A549 (cell line): ENCODE results near the gene PDXK.

ENCODE experiments used
- CTCF ChIP-seq: fragments of >200 bp; sonication (Bioruptor Twin); formaldehyde crosslinking; IDR thresholded peaks from 3 replicates; pipeline ENCODE4 v1.5.1; 2016
- EHMT2 ChIP-seq: fragments of 200-600 bp; sonication (generic); IDR thresholded peaks from 2 replicates; pipeline ENCODE4 v1.6.1; 2016; ENCODE audit warnings: antibody characterized with exemption, low read depth, mild to moderate bottlenecking, moderate library complexity
- FOSL2 ChIP-seq, 2 experiments: fragments of 450-650 bp in 1 of 2; fragments of >200 bp in 1 of 2; sonication (Bioruptor Twin) in 1 of 2; formaldehyde crosslinking; IDR thresholded peaks; 2 replicates each; pipeline versions ENCODE4 v1.5.0 to v1.6.1; 2016 to 2020; ENCODE audit warnings: mild to moderate bottlenecking in 1 of 2, moderate library complexity in 1 of 2
- HDAC2 ChIP-seq: fragments of 200-600 bp; sonication (generic); IDR thresholded peaks from 2 replicates; pipeline ENCODE4 v1.6.1; 2016
- HOXA7 ChIP-seq: fragments of 250-450 bp; sonication (Bioruptor Pico); IDR thresholded peaks from 2 replicates; pipeline ENCODE4 v1.5.0; 2020; ENCODE audit warnings: mild to moderate bottlenecking, moderate library complexity
- JUNB ChIP-seq: fragments of >200 bp; sonication (Bioruptor Twin); formaldehyde crosslinking; IDR thresholded peaks from 2 replicates; pipeline ENCODE4 v1.6.1; 2016
- MAX ChIP-seq: IDR thresholded peaks from 2 replicates; pipeline ENCODE4 v1.6.1; 2012
- MYC ChIP-seq: IDR thresholded peaks from 2 replicates; pipeline ENCODE4 v1.6.1; 2012; ENCODE audit warnings: mild to moderate bottlenecking, inconsistent platforms, low read length, improper control_type of control experiment, borderline replicate concordance
- POLR2A ChIP-seq: IDR thresholded peaks from 2 replicates; pipeline ENCODE4 v1.6.1; 2012; ENCODE audit warnings: mild to moderate bottlenecking, low read length
- REST ChIP-seq: fragments of 200-600 bp; sonication (generic); IDR thresholded peaks from 2 replicates; pipeline ENCODE4 v1.6.1; 2016; ENCODE audit warnings: antibody characterized with exemption, mild to moderate bottlenecking, moderate library complexity
- RNF2 ChIP-seq: fragments of 200-600 bp; sonication (generic); IDR thresholded peaks from 2 replicates; pipeline ENCODE4 v1.6.1; 2016; ENCODE audit warnings: low read depth, mild to moderate bottlenecking, antibody characterized with exemption, moderate library complexity, borderline replicate concordance
- SMC3 ChIP-seq: fragments of >200 bp; sonication (Bioruptor Twin); formaldehyde crosslinking; IDR thresholded peaks from 3 replicates; pipeline ENCODE4 v1.6.1; 2018; ENCODE audit warnings: inconsistent platforms
- SREBF2 ChIP-seq: fragments of 450-650 bp; IDR thresholded peaks from 2 replicates; pipeline ENCODE4 v1.6.1; 2014; ENCODE audit warnings: mild to moderate bottlenecking, moderate library complexity

- TF ChIP-seq SREBF2 (no peak), EHMT2 (no peak), CTCF (no peak), REST (no peak), RNF2 (no peak), HDAC2 (no peak), HOXA7 (CRISPR knock-in tag) (no peak), MAX (no peak), SMC3 (no peak), POLR2A (no peak), FOSL2 (IDR thresholded peaks at IDR 0.05) (no peak), FOSL2 (CRISPR knock-in tag; IDR thresholded peaks at IDR 0.05) (no peak), MYC (no peak), JUNB (no peak)
Measured at GRCh38 chr21:43772425-43772821, 53.5 kb downstream of the PDXK start.
